Measurements from ENCODE around the gene CHSY1. TPM values are rescaled to one million over a fixed set of nuclear protein-coding genes. Genes with fewer than 3 reads are reported as not detected.

CHSY1 gene
- total and polyA plus RNA-seq, 10 of the 15 experiments (the other 5 are each of a cell fraction or from before 2014, with no cell fraction given), result 1.4 to 31.2 (median 10.5) TPM

GRCh38 chr15:101232677-101233076 lies 19.2 kb downstream of the CHSY1 start (continued):
- TF ChIP-seq CEBPZ (IDR thresholded peaks at IDR 0.05; ENCODE audit: low read depth, low read length) (no peak), TCF3 (IDR thresholded peaks at IDR 0.05; ENCODE audit: borderline replicate concordance, insufficient read depth, low read depth, low read length) (no peak), SKIL (IDR thresholded peaks at IDR 0.05; ENCODE audit: low read depth, poor library complexity, severe bottlenecking) (no peak), STAT3 (IDR thresholded peaks at IDR 0.05; ENCODE audit: low read depth, low read length) (no peak)

- in situ Hi-C loops (cut with MboI), result no loop called here
- CTCF ChIA-PET, result interaction anchor here (0.9 kb wide), 1 partner anchor 29 kb away, joined by 3 read pairs; no protein-coding TSS in a partner anchor
- SMC1A ChIA-PET (ENCODE audit: uncharacterized antibody, unreplicated experiment), result interaction anchor here (1.8 kb wide), 1 partner anchor 11 kb away, joined by 5 read pairs; no protein-coding TSS in a partner anchor
- Histone ChIP-seq H4K20me1 (ENCODE audit: control insufficient read depth, insufficient read depth) (no peaks in the 10 kb centered on the region), H3K27me3 (replicated peaks in 1 of 2; ENCODE audit: control insufficient read depth in 2 of 2, insufficient read depth in 2 of 2, low read length in 1 of 2) (no peaks in the 10 kb centered on the region), H3K9ac (ENCODE audit: control insufficient read depth, insufficient read depth, low read length) (no peak overlapping the region), H2AFZ (ENCODE audit: control insufficient read depth, low read depth, low read length) (no peak overlapping the region), H3K79me2 (ENCODE audit: control insufficient read depth, insufficient read depth, low read length) (peaks cover 68% of the 10 kb centered on the region), H3K9me3 (replicated peaks; ENCODE audit: control insufficient read depth, insufficient read depth, low read length) (peaks cover 20% of the 10 kb centered on the region), H3K36me3 (ENCODE audit: control insufficient read depth in 2 of 2, insufficient read depth in 2 of 2, low read length in 1 of 2) (peaks cover 6 to 9% of the 10 kb centered on the region in 2 experiments; a peak in 3 of 4 replicates), H3K4me1 (ENCODE audit: control insufficient read depth, insufficient read depth, low read length) (no peaks in the 10 kb centered on the region), H3K27ac (ENCODE audit: control insufficient read depth, insufficient read depth) (no peak overlapping the region), H3K4me3 (no peak overlapping the region), H3K4me2 (ENCODE audit: control insufficient read depth, insufficient read depth) (no peak overlapping the region)
- no TSS peak for BruUV-seq (replicated peaks)
- intact Hi-C loops (cut with micrococcal nuclease; ENCODE audit: unreplicated experiment), result no loop called here
- ATAC-seq, result no peak
- POLR2A ChIA-PET, result no interaction called here
- peak; percentile 31; the same call in 1 of the 2 replicates for TF ChIP-seq RELB (IDR thresholded peaks at IDR 0.05; ENCODE audit: low read depth)
- peak; percentile 50; the same call in 1 of the 2 replicates for TF ChIP-seq CBX5 (IDR thresholded peaks at IDR 0.05; ENCODE audit: low read depth)
- TF ChIP-seq RFX5 (IDR thresholded peaks at IDR 0.05; ENCODE audit: low read depth, low read length), result no peak
- TF ChIP-seq SIX5 (IDR thresholded peaks at IDR 0.05; ENCODE audit: low read depth, low read length, severe bottlenecking), result no peak
- peak; percentile 25; the same call in 1 of the 2 replicates for TF ChIP-seq NBN (IDR thresholded peaks at IDR 0.05)
- FAIRE-seq, result no peak
- no peak for DNase-seq (ENCODE audit: low read depth, low spot score)
- RAD21 ChIA-PET (ENCODE audit: unreplicated experiment), result no interaction called here
Observed at GRCh38 chr15:101228313-101228712, 23.5 kb downstream of the CHSY1 start.

Measured in GM12878 (cell line).